Endothelial cell of umbilical vein (primary cell): ENCODE measurements around the gene ESRRB. TPM values are rescaled to one million over a fixed set of nuclear protein-coding genes. Genes with fewer than 3 reads are reported as not detected.

Source experiments
- BruUV-seq: library from RNA; stranded (reverse); fragments of 400-500 nt; replicated peaks from 2 replicates; lab custom pipeline; 2021; lab: Mats Ljungman, UMichigan
- CTCF ChIA-PET: fragments of 300-600, 350-600 bp; sonication (Branson Sonifier 250); formaldehyde crosslinking; loops from one replicate; lab custom pipeline; 2021; ENCODE audit warnings: antibody characterized with exemption, inconsistent platforms; lab: Charles Lee
- POLR2A ChIA-PET: fragments of 300-600, 350-600 bp; sonication (Branson Sonifier 250); formaldehyde crosslinking; loops from one replicate; lab custom pipeline; 2021; ENCODE audit warnings: antibody characterized with exemption, inconsistent platforms; lab: Charles Lee
- DNase-seq: peaks from one replicate; pipeline ENCODE4 v3.0.0-alpha.2; 2011; ENCODE audit warnings: low read depth, low spot score
- FAIRE-seq: peaks from 2 replicates; lab custom pipeline; 2011; peaks lifted over from hg19 to GRCh38; lab: Jason Lieb, UNC
- H2AFZ ChIP-seq: 2 replicates; pipeline ENCODE4 v1.6.0; 2012; ENCODE audit warnings: low read depth, low read length, control low read depth, inconsistent platforms
- H3K27ac ChIP-seq: 2 replicates; pipeline ENCODE4 v1.5.1; 2011; ENCODE audit warnings: low read depth, mild to moderate bottlenecking, control low read depth, low read length, moderate library complexity; ENCODE audit not compliant: insufficient read depth
- H3K27me3 ChIP-seq, 2 experiments: 2 replicates each; pipeline versions ENCODE4 v1.6.0 to v1.6.1; 2011; ENCODE audit warnings: low read length in 2 of 2, mixed read lengths in 1 of 2; ENCODE audit not compliant: control insufficient read depth in 2 of 2, insufficient read depth in 2 of 2
- H3K36me3 ChIP-seq, 2 experiments: 2 replicates in 1 of 2; 3 replicates in 1 of 2; pipeline ENCODE4 v1.5.1; 2011; ENCODE audit warnings: low read length in 2 of 2, mild to moderate bottlenecking in 1 of 2, moderate library complexity in 1 of 2; ENCODE audit not compliant: control insufficient read depth in 2 of 2, insufficient read depth in 2 of 2; ENCODE audit errors: extremely low read depth in 1 of 2
- H3K4me1 ChIP-seq: 3 replicates; pipeline ENCODE4 v1.5.1; 2011; ENCODE audit warnings: mild to moderate bottlenecking, low read length; ENCODE audit not compliant: control insufficient read depth, insufficient read depth; ENCODE audit errors: extremely low read depth
- H3K4me2 ChIP-seq: 2 replicates; pipeline ENCODE4 v1.6.1; 2011; ENCODE audit warnings: low read length, control low read depth, mixed read lengths; ENCODE audit not compliant: insufficient read depth
- H3K4me3 ChIP-seq, 3 experiments: fragments of 200-600 bp in 1 of 3; sonication (generic), shearing (Covaris generic) in 1 of 3; replicated peaks in 1 of 3; 2 replicates each; pipeline ENCODE4 v1.5.1; 2011 to 2016; ENCODE audit warnings: control low read depth in 3 of 3, low read length in 3 of 3, mild to moderate bottlenecking in 2 of 3, inconsistent platforms in 1 of 3, low read depth in 1 of 3, moderate library complexity in 1 of 3; ENCODE audit not compliant: insufficient read depth in 1 of 3
- H3K79me2 ChIP-seq: 2 replicates; pipeline ENCODE4 v1.6.0; 2012; ENCODE audit warnings: low read length, inconsistent platforms; ENCODE audit not compliant: control insufficient read depth, insufficient read depth
- H3K9ac ChIP-seq: replicated peaks from 2 replicates; pipeline ENCODE3; 2011; ENCODE audit warnings: low read length, control low read depth; ENCODE audit not compliant: insufficient read depth; ENCODE audit errors: extremely low read depth
- H3K9me1 ChIP-seq: replicated peaks from 3 replicates; pipeline ENCODE4 v1.6.0; 2011; ENCODE audit warnings: mild to moderate bottlenecking, low read length; ENCODE audit not compliant: control insufficient read depth, insufficient read depth; ENCODE audit errors: extremely low read depth
- H3K9me3 ChIP-seq: replicated peaks from 2 replicates; pipeline ENCODE4 v1.5.1; 2012; ENCODE audit warnings: low read length, inconsistent platforms; ENCODE audit not compliant: control insufficient read depth, insufficient read depth
- H4K20me1 ChIP-seq: replicated peaks from 2 replicates; pipeline ENCODE3; 2011; ENCODE audit warnings: mild to moderate bottlenecking, low read length; ENCODE audit not compliant: control insufficient read depth, insufficient read depth; ENCODE audit errors: extremely low read depth
- CTCF ChIP-seq, 2 donors: IDR thresholded peaks; 1 replicate in 1 of 2; 2 replicates in 1 of 2; pipeline ENCODE4 v1.5.1; 2011; ENCODE audit warnings: low read length in 2 of 2, mild to moderate bottlenecking in 2 of 2, moderate library complexity in 2 of 2, control low read depth in 1 of 2, inconsistent platforms in 1 of 2, low read depth in 1 of 2; ENCODE audit not compliant: insufficient read depth in 1 of 2; ENCODE audit errors: extremely low read depth in 1 of 2
- EZH2 ChIP-seq: IDR thresholded peaks from 2 replicates; pipeline ENCODE4 v1.6.1; 2012; ENCODE audit warnings: borderline replicate concordance, low read depth, mild to moderate bottlenecking, moderate library complexity, low read length, inconsistent platforms; ENCODE audit not compliant: severe bottlenecking
- FOS ChIP-seq: IDR thresholded peaks from 2 replicates; pipeline ENCODE4 v1.6.1; 2011; ENCODE audit warnings: mild to moderate bottlenecking, low read length, moderate library complexity, borderline replicate concordance; ENCODE audit not compliant: insufficient read depth
- GATA2 ChIP-seq: IDR thresholded peaks from 2 replicates; pipeline ENCODE4 v1.7.0; 2011; ENCODE audit warnings: low read depth, mild to moderate bottlenecking, moderate library complexity, mixed read lengths, low read length; ENCODE audit not compliant: insufficient read length, insufficient read depth
- JUN ChIP-seq: IDR thresholded peaks from 2 replicates; pipeline ENCODE4 v1.6.1; 2011; ENCODE audit warnings: borderline replicate concordance, low read depth; ENCODE audit not compliant: insufficient read length, insufficient read depth
- MYC ChIP-seq: IDR thresholded peaks from one replicate; pipeline ENCODE4 v1.6.1; 2011; ENCODE audit warnings: mild to moderate bottlenecking, low read depth, low read length
- POLR2A ChIP-seq: IDR thresholded peaks from 2 replicates; pipeline ENCODE4 v1.6.1; 2012; ENCODE audit warnings: low read depth, mild to moderate bottlenecking, control low read depth, low read length
- POLR2AphosphoS5 ChIP-seq: IDR thresholded peaks from 2 replicates; pipeline ENCODE4 v1.6.1; 2012; ENCODE audit warnings: low read depth, mild to moderate bottlenecking, control low read depth, low read length, moderate library complexity; ENCODE audit not compliant: insufficient read depth
- dilution Hi-C: fragments of 300-500 bp; cut with MboI; formaldehyde crosslinking; loops from one replicate; pipeline ENCODE4 v1.15.0; 2019; ENCODE audit warnings: low sequenced_read_pairs; ENCODE audit not compliant: extremely low pct_ligation_motif_present
- intact Hi-C: fragments of 100-400 bp; cut with micrococcal nuclease; formaldehyde crosslinking; loops from one replicate; pipeline ENCODE4 v1.10.0; 2022
- polyA plus RNA-seq, 4 experiments: library from polyadenylated mRNA; depleted of rRNA in 3 of 4; stranded (reverse) in 3 of 4; unstranded in 1 of 4; fragments of >200 nt; gene quantifications; 2 replicates each; pipeline versions ENCODE4 v1.2.1 to v1.2.3, GENCODE V29; 2011 to 2012; ENCODE audit warnings: missing spikeins in 1 of 4
- total RNA-seq: library from RNA; stranded (reverse); gene quantifications from 2 replicates; pipeline ENCODE4 v1.2.3, GENCODE V29; 2021

ESRRB gene
- total and polyA plus RNA-seq, 2 donors (not counting 3 experiments of a cell fraction or from before 2014, with no cell fraction given): not detected

- H3K4me2 ChIP-seq: no peak overlapping the region
- no peaks in the 10 kb centered on the region for H3K9me3 ChIP-seq
- peak in 1 of 2 donors; percentile 22 for TF ChIP-seq CTCF (IDR thresholded peaks at IDR 0.05; ENCODE audit: extremely low read depth in 1 of 2, insufficient read depth in 1 of 2, low read depth in 1 of 2, low read length in 2 of 2)
- TF ChIP-seq EZH2: no peak
- dilution Hi-C loops (no loop called here), intact Hi-C loops (loop anchor here (5.0 kb wide), 1 partner anchor 174 kb away; no protein-coding TSS in a partner anchor)
- FAIRE-seq (no peak), DNase-seq (no peak)
- H3K27me3 ChIP-seq: peaks cover 2 to 7% of the 10 kb centered on the region in 2 experiments
- no TSS peak for BruUV-seq
- CTCF ChIA-PET: interaction anchor here (0.7 to 1.7 kb wide), 3 partner anchors 17 to 172 kb away, joined by 3 to 6 read pairs (median 4); no protein-coding TSS in a partner anchor
- H3K4me1 ChIP-seq: no peaks in the 10 kb centered on the region
- no peaks in the 10 kb centered on the region for H3K9me1 ChIP-seq
- no peaks in the 10 kb centered on the region for H3K36me3 ChIP-seq
- no peak overlapping the region for H3K4me3 ChIP-seq
- H2AFZ ChIP-seq: peak overlapping the region; percentile 43
- no peaks in the 10 kb centered on the region for H4K20me1 ChIP-seq
- POLR2A ChIA-PET: no interaction called here
- no peak overlapping the region for H3K9ac ChIP-seq
- no peaks in the 10 kb centered on the region for H3K79me2 ChIP-seq
- H3K27ac ChIP-seq: no peak overlapping the region
Observed at GRCh38 chr14:76473481-76474263, 97.7 kb downstream of the ESRRB start.

- ChIA-PET CTCF (interaction anchor here (0.6 kb wide), 1 partner anchor 107 kb away, joined by 3 read pairs; no protein-coding TSS in a partner anchor), POLR2A (no interaction called here)
- intact Hi-C loops (no loop called here), dilution Hi-C loops (no loop called here)
- FAIRE-seq: peak; percentile 8
- H3K36me3 ChIP-seq: no peaks in the 10 kb centered on the region
- BruUV-seq: no TSS peak
- no peak overlapping the region for H3K4me2 ChIP-seq
- peak; percentile 11 for DNase-seq
- H3K27me3 ChIP-seq: no peaks in the 10 kb centered on the region
- no peaks in the 10 kb centered on the region for H3K9me1 ChIP-seq
- no peaks in the 10 kb centered on the region for H3K79me2 ChIP-seq
- H3K4me3 ChIP-seq: no peak overlapping the region
- TF ChIP-seq POLR2A (no peak), FOS (no peak), POLR2AphosphoS5 (no peak), JUN (no peak), GATA2 (no peak), CTCF (IDR thresholded peaks at IDR 0.05; ENCODE audit: extremely low read depth in 1 of 2, insufficient read depth in 1 of 2, low read depth in 1 of 2, low read length in 2 of 2) (no peak), MYC (no peak)
- no peak overlapping the region for H3K27ac ChIP-seq
- H3K9me3 ChIP-seq: no peaks in the 10 kb centered on the region
- H3K4me1 ChIP-seq: no peaks in the 10 kb centered on the region
- no peak overlapping the region for H2AFZ ChIP-seq
- H3K9ac ChIP-seq: no peak overlapping the region
- H4K20me1 ChIP-seq: no peaks in the 10 kb centered on the region
Observed at GRCh38 chr14:76480426-76480825, 104.5 kb downstream of the ESRRB start.
